Stimulated activated CD8-positive, alpha-beta memory T cell treated with anti-CD3 and anti-CD28 coated beads, Interleukin-15, amount 100 ng/mL, for 4 hours (primary cell): Measurements from ENCODE around the gene KRT10.

ENCODE experiments used
- DNase-seq, 2 donors: peaks; one replicate each; pipeline ENCODE4 v3.0.0-alpha.2; 2020; ENCODE audit warnings: low read depth in 2 of 2

Gene KRT10

GRCh38 chr17:40803617-40804082, 18.8 kb downstream of the KRT10 start:
- DNase-seq = peak; percentile 42 to 49

GRCh38 chr17:40801157-40801556, 21.3 kb downstream of the KRT10 start:
- no peak for DNase-seq

- DNase-seq = no peak
These were observed 22.0 kb downstream of the KRT10 start for GRCh38 chr17:40800381-40800780.

- no peak for DNase-seq
These were observed 22.6 kb downstream of the KRT10 start, which contains the start of gene KRT28 for GRCh38 chr17:40799859-40800258. KRT28 (minus strand) TSS chr17:40799959; CDS start chr17:40799893, 66 bp downstream.

GRCh38 chr17:40796846-40797245, 25.6 kb downstream of the KRT10 start:
- DNase-seq = no peak

GRCh38 chr17:40795019-40795667, 27.3 kb downstream of the KRT10 start:
- no peak for DNase-seq

- DNase-seq = no peak
These were observed 27.9 kb downstream of the KRT10 start for GRCh38 chr17:40794466-40794865.

- DNase-seq = no peak
These were observed 28.6 kb downstream of the KRT10 start for GRCh38 chr17:40793832-40794231.

- no peak for DNase-seq
These were observed 30.5 kb downstream of the KRT10 start for GRCh38 chr17:40791787-40792436.

GRCh38 chr17:40791111-40791510, 31.3 kb downstream of the KRT10 start:
- DNase-seq = no peak

GRCh38 chr17:40782450-40782849, 40.0 kb downstream of the KRT10 start, which contains the start of gene KRT27:
KRT27 (minus strand) TSS chr17:40782550; CDS start chr17:40782493, 57 bp downstream.
- DNase-seq = no peak

GRCh38 chr17:40779181-40779909, 43.1 kb downstream of the KRT10 start:
- DNase-seq = no peak

GRCh38 chr17:40778461-40778860, 44.0 kb downstream of the KRT10 start:
- no peak for DNase-seq

- DNase-seq = no peak
These were observed 44.4 kb downstream of the KRT10 start for GRCh38 chr17:40777971-40778370.

GRCh38 chr17:40777459-40777858, 45.0 kb downstream of the KRT10 start:
- DNase-seq = no peak

GRCh38 chr17:40775945-40776344, 46.5 kb downstream of the KRT10 start:
- no peak for DNase-seq

GRCh38 chr17:40772101-40772500, 50.3 kb downstream of the KRT10 start, which contains the start of gene KRT26:
KRT26 (minus strand) TSS chr17:40772201; CDS start chr17:40772113, 88 bp downstream.
- DNase-seq = no peak
